GM12878 (cell line): ENCODE measurements around the gene SLC35A1. TPM values are rescaled to one million over a fixed set of nuclear protein-coding genes. Genes with fewer than 3 reads are reported as not detected.

ENCODE experiments used
- ATAC-seq: fragments of 200-7000 bp; cut with Tn5 transposase; 3 replicates; pipeline ENCODE4 v1.9.1; 2020; ENCODE audit warnings: mild to moderate bottlenecking, moderate library complexity
- BruUV-seq: library from RNA; stranded (reverse); fragments of 400-500 nt; replicated peaks from 2 replicates; lab custom pipeline; 2021; lab: Mats Ljungman, UMichigan
- CTCF ChIA-PET: fragments of 300-600 bp; sonication (Branson Sonifier 250); formaldehyde crosslinking; extraction: SDS; loops from one replicate; lab custom pipeline; 2021; ENCODE audit warnings: inconsistent platforms; lab: Yijun Ruan, JAX
- POLR2A ChIA-PET: fragments of 350-600 bp; formaldehyde crosslinking; extraction: SDS; loops from one replicate; lab custom pipeline; 2021; ENCODE audit warnings: inconsistent platforms; lab: Charles Lee
- RAD21 ChIA-PET: fragments of 300-600 bp; sonication (Branson Sonifier 250); formaldehyde crosslinking; loops from one replicate; lab custom pipeline; 2023; ENCODE audit warnings: antibody characterized with exemption; ENCODE audit not compliant: unreplicated experiment; lab: Charles Lee
- SMC1A ChIA-PET: fragments of 300-600 bp; sonication (Branson Sonifier 250); formaldehyde crosslinking; loops from one replicate; lab custom pipeline; 2023; ENCODE audit not compliant: unreplicated experiment, uncharacterized antibody; lab: Charles Lee
- DNase-seq: peaks from one replicate; pipeline ENCODE4 v3.0.0-alpha.2; 2011; ENCODE audit warnings: low read depth, low spot score
- FAIRE-seq: peaks from 3 replicates; lab custom pipeline; 2011; peaks lifted over from hg19 to GRCh38; lab: Jason Lieb, UNC
- H2AFZ ChIP-seq: 2 replicates; pipeline ENCODE4 v1.6.0; 2011; ENCODE audit warnings: low read depth, low read length, control low read depth; ENCODE audit not compliant: control insufficient read depth
- H3K27ac ChIP-seq: 2 replicates; pipeline ENCODE4 v1.5.1; 2011; ENCODE audit warnings: control low read depth; ENCODE audit not compliant: control insufficient read depth, insufficient read depth
- H3K27me3 ChIP-seq, 2 experiments: replicated peaks in 1 of 2; 2 replicates each; pipeline versions ENCODE4 v1.6.0 to v1.6.1; 2011; ENCODE audit warnings: low read length in 1 of 2; ENCODE audit not compliant: control insufficient read depth in 2 of 2, insufficient read depth in 2 of 2
- H3K36me3 ChIP-seq, 2 experiments: 2 replicates each; pipeline ENCODE4 v1.5.1; 2011; ENCODE audit warnings: low read length in 1 of 2; ENCODE audit not compliant: control insufficient read depth in 2 of 2, insufficient read depth in 2 of 2
- H3K4me1 ChIP-seq: 2 replicates; pipeline ENCODE4 v1.6.1; 2011; ENCODE audit warnings: mild to moderate bottlenecking, low read length, moderate library complexity, mixed read lengths; ENCODE audit not compliant: control insufficient read depth, insufficient read depth
- H3K4me2 ChIP-seq: 2 replicates; pipeline ENCODE4 v1.6.0; 2011; ENCODE audit warnings: control low read depth; ENCODE audit not compliant: control insufficient read depth, insufficient read depth
- H3K4me3 ChIP-seq: fragments of 200-600 bp; sonication (generic); 2 replicates; pipeline ENCODE4 v1.5.1; 2016
- H3K79me2 ChIP-seq: 2 replicates; pipeline ENCODE4 v1.6.0; 2011; ENCODE audit warnings: low read length; ENCODE audit not compliant: control insufficient read depth, insufficient read depth
- H3K9ac ChIP-seq: 2 replicates; pipeline ENCODE4 v1.8.0; 2011; ENCODE audit warnings: low read length, control low read depth, mixed read lengths; ENCODE audit not compliant: control insufficient read depth, insufficient read depth
- H3K9me3 ChIP-seq: replicated peaks from 3 replicates; pipeline ENCODE4 v1.5.1; 2011; ENCODE audit warnings: mild to moderate bottlenecking, low read length; ENCODE audit not compliant: control insufficient read depth, insufficient read depth
- H4K20me1 ChIP-seq: 2 replicates; pipeline ENCODE4 v1.6.0; 2011; ENCODE audit not compliant: control insufficient read depth, insufficient read depth
- ATF3 ChIP-seq: IDR thresholded peaks from 2 replicates; pipeline ENCODE4 v1.6.1; 2011; ENCODE audit warnings: low read depth, mild to moderate bottlenecking, low read length, moderate library complexity, borderline replicate concordance; ENCODE audit errors: extremely low read depth
- CEBPB ChIP-seq, 2 experiments: fragments of 150-350 bp in 1 of 2; IDR thresholded peaks; 2 replicates each; pipeline ENCODE4 v1.6.1; 2012 to 2014; ENCODE audit warnings: low read depth in 2 of 2, low read length in 2 of 2, borderline replicate concordance in 1 of 2, inconsistent platforms in 1 of 2
- DPF2 ChIP-seq: fragments of 450-650 bp; IDR thresholded peaks from 2 replicates; pipeline ENCODE4 v1.6.1; 2017; ENCODE audit warnings: mild to moderate bottlenecking
- ETV6 ChIP-seq, 2 experiments: fragments of 450-650 bp in 1 of 2; IDR thresholded peaks in 1 of 2; conservative IDR thresholded peaks in 1 of 2; 2 replicates each; pipeline ENCODE4 v1.6.1; 2014; ENCODE audit warnings: antibody characterized with exemption in 1 of 2, borderline replicate concordance in 1 of 2, low read depth in 1 of 2, mild to moderate bottlenecking in 1 of 2, moderate library complexity in 1 of 2
- MLLT1 ChIP-seq: fragments of 450-650 bp; IDR thresholded peaks from 2 replicates; pipeline ENCODE4 v1.6.1; 2016; ENCODE audit warnings: mild to moderate bottlenecking
- MYC ChIP-seq: IDR thresholded peaks from 2 replicates; pipeline ENCODE4 v1.6.1; 2011; ENCODE audit warnings: mild to moderate bottlenecking, low read length, moderate library complexity, inconsistent platforms; ENCODE audit not compliant: insufficient read depth, insufficient replicate concordance, insufficient read length, severe bottlenecking
- NBN ChIP-seq: fragments of 450-650 bp; IDR thresholded peaks from 2 replicates; pipeline ENCODE4 v1.6.1; 2016
- RAD51 ChIP-seq: fragments of 450-650 bp; IDR thresholded peaks from 2 replicates; pipeline ENCODE4 v1.6.1; 2016; ENCODE audit warnings: moderate library complexity, mild to moderate bottlenecking, inconsistent platforms
- RELA ChIP-seq: fragments of 450-650 bp; IDR thresholded peaks from 2 replicates; pipeline ENCODE4 v1.8.0; 2014; ENCODE audit warnings: borderline replicate concordance; ENCODE audit not compliant: partially characterized antibody
- SP1 ChIP-seq: IDR thresholded peaks from one replicate; pipeline ENCODE4 v1.6.1; 2011; ENCODE audit warnings: low read depth, low read length
- ZNF384 ChIP-seq: IDR thresholded peaks from 2 replicates; pipeline ENCODE4 v1.6.1; 2012; ENCODE audit warnings: low read depth, mild to moderate bottlenecking, low read length, improper control_type of control experiment, borderline replicate concordance
- WGBS: methylation state at CpG from one replicate; pipeline ENCODE4 v1.1.6; 2016; ENCODE audit warnings: low lambda C conversion rate; ENCODE audit not compliant: insufficient replicate concordance, insufficient coverage; ENCODE audit errors: missing lambda C conversion rate; 5-methylcytosine and 5-hydroxymethylcytosine counted together
- in situ Hi-C: fragments of 300-500 bp; cut with MboI; formaldehyde crosslinking; loops from 9 replicates; pipeline ENCODE4 v1.14.3; 2018; ENCODE audit warnings: mixed read lengths
- intact Hi-C: fragments of 100-400 bp; cut with micrococcal nuclease; formaldehyde crosslinking; loops from one replicate; pipeline ENCODE4 v1.14.2; 2022; ENCODE audit not compliant: unreplicated experiment
- polyA plus RNA-seq, 11 experiments: library from polyadenylated mRNA; depleted of rRNA in 4 of 11; unstranded in 6 of 11; stranded (reverse) in 5 of 11; fragments of >200 nt; fragmentation: Nextera tagmentation in 4 of 11; fragmentation: Illumina TruSeq in 1 of 11; extraction: Ambion mirVana in 4 of 11; extraction: Trizol in 1 of 11; gene quantifications; 1 replicate in 1 of 11; 2 replicates in 10 of 11; pipeline versions ENCODE4 v1.2.1 to v1.2.3, GENCODE V29; 2011 to 2016; ENCODE audit warnings: inconsistent platforms in 2 of 11, missing spikeins in 2 of 11, low read depth in 1 of 11
- total RNA-seq, 4 experiments: library from RNA; depleted of rRNA in 3 of 4; stranded (reverse); fragments of >200 nt in 3 of 4; fragmentation: Illumina TruSeq in 1 of 4; extraction: Trizol in 1 of 4; gene quantifications; 2 replicates each; pipeline versions ENCODE4 v1.2.1 to v1.2.3, GENCODE V29; 2013 to 2021
- TF ChIP-seq, protein P1 (sequence below): fragments of 150-350 bp; IDR thresholded peaks from 2 replicates; pipeline ENCODE4 v1.6.1; 2014; ENCODE audit warnings: mild to moderate bottlenecking, low read depth, low read length
- TF ChIP-seq, protein P2 (sequence below): IDR thresholded peaks from 2 replicates; pipeline ENCODE4 v1.6.1; 2011; ENCODE audit warnings: borderline replicate concordance, low read depth, mild to moderate bottlenecking, moderate library complexity, low read length; ENCODE audit not compliant: insufficient read depth, poor library complexity, severe bottlenecking
- TF ChIP-seq, protein P3 (sequence below): fragments of 450-650 bp; IDR thresholded peaks from 2 replicates; pipeline ENCODE4 v1.6.1; 2016; ENCODE audit warnings: mild to moderate bottlenecking

Gene SLC35A1
- total and polyA plus RNA-seq, 10 of the 15 experiments (the other 5 are each of a cell fraction or from before 2014, with no cell fraction given), result 7.1 to 28.0 (median 12.4) TPM

DNA sequence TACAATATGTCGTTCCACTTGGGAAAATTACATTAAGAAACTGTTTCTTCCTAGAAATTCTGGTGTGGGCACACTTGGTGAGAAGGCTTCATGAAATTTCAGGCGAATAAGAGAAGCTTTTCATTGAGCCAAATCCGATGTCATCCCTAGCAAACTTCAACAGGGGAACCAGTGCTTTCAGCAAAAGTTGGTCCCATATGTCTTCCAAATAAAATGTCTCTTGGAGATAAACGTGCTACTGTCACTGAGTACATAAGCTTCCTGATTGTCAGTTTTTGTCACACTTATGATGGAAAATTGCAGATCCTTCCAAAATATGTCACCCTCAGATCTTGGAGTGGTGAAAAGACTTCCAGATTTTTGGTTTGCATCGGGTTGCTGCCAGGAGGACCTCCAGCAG lies 31.1 kb upstream of the SLC35A1 start:
- intact Hi-C loops (no loop called here), in situ Hi-C loops (no loop called here)
- Histone ChIP-seq H3K27me3 (no peaks in the 10 kb centered on the region), H3K4me2 (no peak overlapping the region), H2AFZ (no peak overlapping the region), H3K9me3 (no peaks in the 10 kb centered on the region), H3K36me3 (no peaks in the 10 kb centered on the region), H3K9ac (no peak overlapping the region), H3K4me1 (no peaks in the 10 kb centered on the region), H3K79me2 (no peaks in the 10 kb centered on the region), H3K27ac (no peak overlapping the region), H4K20me1 (no peaks in the 10 kb centered on the region), H3K4me3 (no peak overlapping the region)
- SMC1A ChIA-PET, result interaction anchor here (0.6 kb wide), 1 partner anchor 160 kb away, joined by 4 read pairs; no protein-coding TSS in a partner anchor
- TF ChIP-seq SP1 (no peak), ATF3 (no peak), ZNF384 (no peak), MLLT1 (no peak), RAD51 (no peak), DPF2 (no peak), MYC (no peak), CEBPB (IDR thresholded peaks at IDR 0.05; ENCODE audit: borderline replicate concordance in 1 of 2, low read depth in 2 of 2, low read length in 2 of 2) (no peak), RELA (no peak), NBN (no peak), ETV6 (conservative IDR thresholded peaks at IDR 0.05 in 1 of 2, IDR thresholded peaks at IDR 0.05 in 1 of 2; ENCODE audit: borderline replicate concordance in 1 of 2, low read depth in 1 of 2) (no peak)
- TF ChIP-seq, protein P1, sequence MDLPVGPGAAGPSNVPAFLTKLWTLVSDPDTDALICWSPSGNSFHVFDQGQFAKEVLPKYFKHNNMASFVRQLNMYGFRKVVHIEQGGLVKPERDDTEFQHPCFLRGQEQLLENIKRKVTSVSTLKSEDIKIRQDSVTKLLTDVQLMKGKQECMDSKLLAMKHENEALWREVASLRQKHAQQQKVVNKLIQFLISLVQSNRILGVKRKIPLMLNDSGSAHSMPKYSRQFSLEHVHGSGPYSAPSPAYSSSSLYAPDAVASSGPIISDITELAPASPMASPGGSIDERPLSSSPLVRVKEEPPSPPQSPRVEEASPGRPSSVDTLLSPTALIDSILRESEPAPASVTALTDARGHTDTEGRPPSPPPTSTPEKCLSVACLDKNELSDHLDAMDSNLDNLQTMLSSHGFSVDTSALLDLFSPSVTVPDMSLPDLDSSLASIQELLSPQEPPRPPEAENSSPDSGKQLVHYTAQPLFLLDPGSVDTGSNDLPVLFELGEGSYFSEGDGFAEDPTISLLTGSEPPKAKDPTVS, result no peak
- TF ChIP-seq, protein P2, sequence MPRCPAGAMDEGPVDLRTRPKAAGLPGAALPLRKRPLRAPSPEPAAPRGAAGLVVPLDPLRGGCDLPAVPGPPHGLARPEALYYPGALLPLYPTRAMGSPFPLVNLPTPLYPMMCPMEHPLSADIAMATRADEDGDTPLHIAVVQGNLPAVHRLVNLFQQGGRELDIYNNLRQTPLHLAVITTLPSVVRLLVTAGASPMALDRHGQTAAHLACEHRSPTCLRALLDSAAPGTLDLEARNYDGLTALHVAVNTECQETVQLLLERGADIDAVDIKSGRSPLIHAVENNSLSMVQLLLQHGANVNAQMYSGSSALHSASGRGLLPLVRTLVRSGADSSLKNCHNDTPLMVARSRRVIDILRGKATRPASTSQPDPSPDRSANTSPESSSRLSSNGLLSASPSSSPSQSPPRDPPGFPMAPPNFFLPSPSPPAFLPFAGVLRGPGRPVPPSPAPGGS, result no peak
- TF ChIP-seq, protein P3, sequence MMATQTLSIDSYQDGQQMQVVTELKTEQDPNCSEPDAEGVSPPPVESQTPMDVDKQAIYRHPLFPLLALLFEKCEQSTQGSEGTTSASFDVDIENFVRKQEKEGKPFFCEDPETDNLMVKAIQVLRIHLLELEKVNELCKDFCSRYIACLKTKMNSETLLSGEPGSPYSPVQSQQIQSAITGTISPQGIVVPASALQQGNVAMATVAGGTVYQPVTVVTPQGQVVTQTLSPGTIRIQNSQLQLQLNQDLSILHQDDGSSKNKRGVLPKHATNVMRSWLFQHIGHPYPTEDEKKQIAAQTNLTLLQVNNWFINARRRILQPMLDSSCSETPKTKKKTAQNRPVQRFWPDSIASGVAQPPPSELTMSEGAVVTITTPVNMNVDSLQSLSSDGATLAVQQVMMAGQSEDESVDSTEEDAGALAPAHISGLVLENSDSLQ, result no peak
- DNase-seq (no peak), FAIRE-seq (no peak), ATAC-seq (no peak)
- POLR2A ChIA-PET, result interaction anchor here (1.2 kb wide), 1 partner anchor 403 kb away, joined by 3 read pairs; no protein-coding TSS in a partner anchor
- WGBS, result 15% methylated on average over 5 of the region's 5 CpGs
- CTCF ChIA-PET, result interaction anchor here (1.2 kb wide), 1 partner anchor 39 kb away, joined by 3 read pairs; no protein-coding TSS in a partner anchor
- BruUV-seq, result no TSS peak
- RAD21 ChIA-PET, result no interaction called here
